Putamen (tissue), 1 donor: ENCODE data around the gene DTD2.
"Not testable (repeated sequence)": the region's sequence is repeated elsewhere in the genome, so short reads cannot be mapped to it uniquely, and the experiment has no call there.

ENCODE experiments used
- DNase-seq: peaks from one replicate; pipeline ENCODE4 v3.0.0-alpha.2; 2016; ENCODE audit warnings: low spot score

Gene DTD2

GRCh38 chr14:31456841-31457664 lies at the start of gene DTD2:
TSS of gene DTD2 (minus strand) at chr14:31457506. CDS start at chr14:31457393, 113 bp downstream.
- peak; percentile 98 for DNase-seq

DNA sequence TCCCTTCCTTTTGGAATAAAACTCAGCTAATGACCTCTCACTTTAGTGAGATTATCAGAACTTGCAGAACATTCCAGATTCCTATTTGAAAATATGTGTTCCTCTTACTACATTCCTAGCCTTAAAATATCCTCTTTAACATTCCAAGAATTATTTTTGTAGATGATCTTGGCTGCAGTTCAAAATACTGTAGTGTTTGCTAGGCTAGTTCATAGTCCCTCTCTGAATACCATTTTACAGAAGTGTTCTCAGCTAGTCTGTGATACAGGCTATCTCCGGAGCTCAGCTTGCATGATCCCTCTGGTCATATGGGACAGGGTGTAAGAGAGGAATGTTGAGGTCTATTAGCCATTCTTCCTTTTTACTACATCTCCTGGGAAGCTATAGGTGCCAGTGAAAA lies 48.1 kb upstream of the DTD2 start:
- no peak for DNase-seq

GRCh38 chr14:31501870-31502269 lies 44.6 kb upstream of the DTD2 start:
- no peak for DNase-seq

DNA sequence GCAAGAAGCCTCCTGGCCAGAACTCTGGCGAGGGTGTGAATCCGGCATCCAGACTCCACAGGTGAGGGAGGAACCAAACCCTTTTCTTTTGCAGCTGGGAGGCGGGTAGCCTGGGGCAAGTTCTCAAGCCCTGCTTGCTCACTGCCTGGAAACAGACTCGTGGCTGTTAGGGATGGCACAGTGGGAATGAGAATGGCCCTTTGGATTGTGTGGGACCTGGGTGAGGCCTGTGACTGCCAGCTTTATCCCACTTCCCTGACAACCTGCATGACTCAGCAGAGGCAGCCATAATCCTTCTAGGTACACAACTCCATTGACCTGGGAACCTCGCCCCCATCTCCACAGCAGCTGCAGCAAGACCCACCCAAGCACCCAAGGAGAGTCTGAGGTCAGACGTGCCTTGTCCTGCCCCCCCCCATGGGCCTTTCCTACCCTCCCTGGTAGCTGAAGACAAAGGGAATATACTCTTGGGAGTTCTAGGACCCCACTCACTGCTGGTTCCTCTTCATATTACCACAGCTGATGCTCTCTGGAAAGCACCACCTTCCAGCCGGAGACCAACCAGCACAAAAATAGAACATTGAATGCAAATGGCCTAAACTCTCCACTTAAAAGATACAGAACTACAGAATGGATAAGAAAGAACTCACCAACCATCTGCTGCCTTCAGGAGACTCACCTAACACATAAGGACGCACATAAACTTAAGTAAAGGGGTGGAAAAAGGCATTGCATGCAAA lies 35.6 kb upstream of the DTD2 start:
- no peak for DNase-seq

GRCh38 chr14:31489691-31490090 lies 32.4 kb upstream of the DTD2 start:
- no peak for DNase-seq

DNA sequence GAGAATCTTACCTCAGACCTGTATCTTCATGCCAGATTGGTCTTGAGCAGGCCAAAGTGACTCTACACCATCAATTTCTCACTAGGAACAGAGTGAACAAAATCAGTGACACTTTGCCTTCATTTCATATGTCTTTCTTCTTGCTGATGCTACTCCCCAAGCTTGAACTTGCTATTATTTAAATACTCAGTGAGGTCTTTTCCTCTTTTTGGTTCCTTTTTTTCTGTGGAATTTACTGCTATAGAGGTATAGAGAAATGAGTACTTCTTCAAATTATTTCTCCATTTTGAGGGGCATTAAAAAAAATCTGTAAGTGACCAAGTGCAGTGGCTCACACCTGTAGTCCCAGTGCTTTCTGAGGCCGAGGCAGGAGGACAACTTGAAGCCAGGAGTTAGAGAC lies 30.6 kb upstream of the DTD2 start, which contains the start of gene GPR33:
Gene GPR33 (minus strand): TSS at position 154 of the 400 bp plus-strand sequence. CDS start 4,074 bp downstream, outside the sequence.
- DNase-seq = no peak

DNA sequence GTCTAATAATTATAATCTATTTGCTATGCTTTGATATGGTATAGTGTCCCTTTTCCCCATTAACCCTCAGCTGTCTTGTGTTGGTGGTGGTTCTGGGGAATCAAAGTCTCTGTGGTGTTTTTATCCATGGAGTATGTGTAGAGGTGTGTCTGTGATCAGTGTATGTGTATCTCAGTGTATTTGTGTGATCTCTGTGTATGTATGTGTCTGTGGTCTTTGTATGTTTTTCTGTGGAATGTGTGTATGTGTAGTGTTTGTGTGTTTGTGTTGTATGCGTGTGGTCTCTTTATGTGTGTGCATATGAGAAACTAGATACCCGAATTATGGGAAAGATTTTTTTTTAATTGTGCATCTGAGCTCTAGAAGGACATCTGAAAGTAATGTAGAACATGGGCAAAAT lies 29.5 kb upstream of the DTD2 start:
- DNase-seq = no peak

DNA sequence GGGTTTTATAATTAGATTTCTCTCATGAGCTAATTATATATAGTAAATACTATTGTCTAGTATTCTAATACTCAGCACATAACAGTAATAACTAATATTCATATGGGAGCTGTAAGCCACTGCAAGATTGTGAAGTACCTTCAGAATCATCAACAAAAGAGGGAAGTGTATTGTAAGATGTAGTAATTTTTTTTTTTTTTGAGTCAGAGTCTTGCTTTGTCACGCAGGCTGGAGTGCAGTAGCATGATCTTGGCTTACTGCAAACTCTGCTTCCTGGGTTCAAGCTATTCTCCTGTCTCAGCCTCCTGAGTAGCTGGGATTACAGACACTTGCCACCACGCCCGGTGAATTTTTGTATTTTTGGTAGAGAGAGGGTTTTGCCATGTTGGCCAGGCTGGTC lies 27.4 kb upstream of the DTD2 start:
- no peak for DNase-seq

DNA sequence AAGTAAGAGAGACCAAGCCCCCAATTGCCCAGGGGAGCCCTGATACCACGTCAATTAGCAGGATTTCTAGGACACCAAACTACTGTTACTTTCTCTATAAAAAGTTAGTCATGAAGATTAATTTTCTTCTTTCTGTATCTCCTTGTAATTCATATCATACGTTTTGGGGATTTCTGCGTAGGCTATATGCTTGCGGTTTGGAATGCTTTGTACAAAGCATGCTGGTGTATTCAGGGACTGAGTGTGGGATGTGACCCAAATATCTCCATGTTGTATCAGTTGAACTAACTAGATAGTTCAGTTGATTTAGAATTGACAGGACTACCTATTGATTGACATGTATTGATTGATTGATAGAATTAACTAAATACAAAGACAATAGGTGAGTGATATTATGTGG lies 22.9 kb upstream of the DTD2 start:
- no peak for DNase-seq

DNA sequence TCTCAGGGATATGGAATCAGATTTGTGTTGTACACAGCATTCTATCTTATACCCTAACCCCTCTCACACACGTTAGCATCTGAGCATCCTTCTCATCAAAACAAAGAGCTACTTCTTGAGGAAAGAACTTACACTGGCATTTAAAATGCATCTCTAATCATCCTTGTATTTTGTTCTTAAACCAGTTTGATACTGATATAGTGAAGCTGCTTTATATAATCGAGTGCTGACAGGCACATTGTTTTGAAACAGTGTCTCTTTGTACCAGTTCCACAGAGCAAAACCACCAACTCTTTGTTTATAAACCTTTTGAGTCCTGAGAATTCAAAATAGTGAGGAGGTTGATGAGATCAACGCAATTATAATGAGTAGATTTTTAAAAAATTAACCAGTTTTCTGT lies 21.7 kb upstream of the DTD2 start:
- peak; percentile 72 for DNase-seq

DNA sequence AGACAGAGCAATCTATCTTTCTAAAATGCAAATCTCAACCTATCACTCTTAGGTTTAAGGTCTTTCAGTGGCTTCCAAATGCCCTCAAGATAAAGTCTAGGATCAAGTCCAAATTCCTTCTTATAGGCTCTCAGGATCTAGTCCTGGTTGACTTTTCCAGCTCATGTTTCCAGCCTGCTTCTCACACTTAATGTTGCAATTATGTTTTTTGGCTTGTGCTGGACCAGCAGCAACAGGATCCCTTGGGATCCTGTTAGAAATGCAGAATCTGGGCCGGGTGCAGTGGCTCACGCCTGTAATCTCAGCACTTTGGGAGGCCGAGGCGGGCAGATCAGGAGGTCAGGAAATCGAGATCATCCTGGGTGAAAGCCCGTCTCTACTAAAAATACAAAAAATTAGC lies 19.9 kb upstream of the DTD2 start:
- no peak for DNase-seq

DNA sequence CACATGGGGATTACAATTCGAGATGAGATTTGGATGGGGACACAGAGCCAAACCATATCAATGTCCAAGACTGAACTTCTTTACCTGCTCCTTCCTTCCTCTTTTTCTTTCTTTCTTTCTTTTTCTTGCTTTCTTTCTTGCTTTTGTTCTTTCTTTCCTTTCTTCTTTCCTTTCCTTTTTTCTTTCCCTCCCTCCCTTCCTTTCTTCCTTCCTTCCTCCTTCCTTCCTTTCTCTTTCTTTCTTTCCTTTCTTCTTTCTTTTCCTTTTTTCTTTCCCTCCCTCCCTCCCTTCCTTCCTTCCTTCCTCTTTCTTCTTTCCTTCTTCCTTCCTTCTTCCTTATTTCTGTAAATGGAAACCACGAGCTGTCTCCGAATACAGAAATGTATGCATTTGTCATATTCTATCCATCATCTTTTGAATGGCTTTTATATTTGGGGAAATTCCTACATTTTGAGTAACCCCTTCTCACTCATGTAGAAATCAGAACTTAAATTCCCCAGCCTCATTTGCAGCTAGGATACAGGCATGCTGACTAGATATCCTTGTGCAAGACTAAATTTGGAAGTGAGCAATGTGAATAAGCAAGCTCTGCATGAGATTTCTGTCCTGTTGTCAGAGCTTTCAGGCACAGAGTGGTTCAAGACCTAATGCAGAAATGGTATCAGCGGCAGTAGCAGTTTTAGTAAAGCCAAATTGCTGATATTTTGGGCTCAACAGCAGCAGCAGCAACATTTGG lies 19.0 kb upstream of the DTD2 start:
- DNase-seq = no peak

DNA sequence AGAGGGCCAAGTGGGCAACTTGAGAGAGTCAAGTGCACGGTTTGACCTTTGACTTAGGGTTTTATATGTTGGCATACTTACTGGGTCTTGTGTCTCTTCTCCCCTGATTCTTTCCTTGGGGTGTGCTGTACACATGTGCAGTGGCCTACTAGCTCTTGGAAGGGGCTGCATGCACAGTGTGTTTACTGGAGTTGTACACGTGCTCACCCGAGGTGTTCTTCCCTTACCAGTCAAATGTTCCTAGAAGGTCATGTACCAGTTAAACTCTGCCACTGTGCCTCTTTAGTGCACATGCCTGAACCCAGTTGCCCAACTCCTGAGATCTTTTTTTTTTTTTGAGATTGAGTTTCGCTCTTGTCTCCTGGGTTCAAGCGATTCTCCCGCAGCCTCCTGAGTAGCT lies 9.2 kb upstream of the DTD2 start:
- DNase-seq = no peak

DNA sequence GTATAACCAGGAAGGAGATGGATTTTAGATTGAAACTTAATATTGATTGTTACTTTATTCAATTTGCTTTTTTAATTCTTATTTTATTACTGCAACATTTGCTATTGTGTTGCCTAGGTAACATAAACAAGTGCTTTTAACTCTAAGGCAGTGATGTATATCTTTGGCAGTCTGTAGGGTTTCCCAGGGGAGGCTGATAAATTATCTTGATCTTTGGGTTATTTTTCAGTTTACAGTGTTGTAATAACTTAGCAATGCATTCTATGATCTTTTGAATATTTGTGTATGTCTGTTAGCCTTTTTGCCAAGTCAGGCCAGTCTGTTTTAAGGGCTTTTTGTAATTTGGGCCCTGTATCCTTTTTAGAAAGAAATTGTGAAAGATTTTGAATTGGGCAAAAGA lies 7.8 kb upstream of the DTD2 start:
- no peak for DNase-seq

DNA sequence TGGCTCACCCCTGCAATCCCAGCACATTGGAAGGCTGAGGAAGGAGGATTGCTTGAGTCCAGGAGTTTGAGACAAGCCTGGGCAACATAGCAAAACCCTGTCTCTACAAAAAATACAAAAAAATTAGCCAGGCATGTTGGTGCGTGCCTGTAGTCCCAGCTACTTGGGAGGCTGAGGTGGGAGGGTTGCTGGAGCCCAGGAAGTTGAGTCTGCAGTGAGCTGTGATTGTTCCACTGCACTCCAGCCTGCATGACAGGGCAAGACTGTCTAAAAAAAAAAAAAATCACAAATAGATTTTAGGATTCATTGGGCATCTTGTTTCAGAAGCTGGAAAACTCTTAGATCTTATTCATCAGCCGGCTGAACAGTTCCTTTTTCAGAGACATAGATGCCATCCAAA lies 5.1 kb upstream of the DTD2 start:
- not testable (repeated sequence) for DNase-seq

GRCh38 chr14:31461545-31461944 lies 4.2 kb upstream of the DTD2 start:
- DNase-seq = no peak

GRCh38 chr14:31457665-31458659 lies 656 bp upstream of the DTD2 start:
- DNase-seq = peak; percentile 63

- peak; percentile 33 for DNase-seq
Measured at GRCh38 chr14:31449971-31450610, 7.2 kb downstream of the DTD2 start.

DNA sequence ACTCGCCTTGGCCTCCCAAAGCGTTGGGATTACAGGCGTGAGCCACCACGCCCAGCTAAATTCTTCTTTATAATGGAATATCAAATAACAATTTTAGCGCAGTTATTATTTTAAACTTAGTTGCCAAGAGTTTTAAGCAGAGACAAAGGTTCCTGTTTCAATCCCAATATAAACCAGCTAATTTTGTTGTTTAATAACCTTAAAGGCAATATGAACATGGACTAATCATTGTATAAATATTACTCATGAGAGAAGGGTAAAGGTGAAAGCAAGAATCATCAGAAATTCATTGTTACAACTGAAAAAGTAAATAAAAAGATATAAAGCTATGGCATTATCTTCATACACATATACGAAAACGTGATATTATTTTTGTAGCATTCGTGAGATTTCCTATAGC lies 8.2 kb downstream of the DTD2 start:
- DNase-seq = no peak

- DNase-seq = no peak
Measured at GRCh38 chr14:31445703-31446102, 11.6 kb downstream of the DTD2 start.

- no peak for DNase-seq
Measured at GRCh38 chr14:31442284-31442683, 15.0 kb downstream of the DTD2 start.
